Measurements from ENCODE around the gene CCDC152.
"Not testable (repeated sequence)": the region's sequence is repeated elsewhere in the genome, so short reads cannot be mapped to it uniquely, and the experiment has no call there.

The CCDC152 gene

DNA sequence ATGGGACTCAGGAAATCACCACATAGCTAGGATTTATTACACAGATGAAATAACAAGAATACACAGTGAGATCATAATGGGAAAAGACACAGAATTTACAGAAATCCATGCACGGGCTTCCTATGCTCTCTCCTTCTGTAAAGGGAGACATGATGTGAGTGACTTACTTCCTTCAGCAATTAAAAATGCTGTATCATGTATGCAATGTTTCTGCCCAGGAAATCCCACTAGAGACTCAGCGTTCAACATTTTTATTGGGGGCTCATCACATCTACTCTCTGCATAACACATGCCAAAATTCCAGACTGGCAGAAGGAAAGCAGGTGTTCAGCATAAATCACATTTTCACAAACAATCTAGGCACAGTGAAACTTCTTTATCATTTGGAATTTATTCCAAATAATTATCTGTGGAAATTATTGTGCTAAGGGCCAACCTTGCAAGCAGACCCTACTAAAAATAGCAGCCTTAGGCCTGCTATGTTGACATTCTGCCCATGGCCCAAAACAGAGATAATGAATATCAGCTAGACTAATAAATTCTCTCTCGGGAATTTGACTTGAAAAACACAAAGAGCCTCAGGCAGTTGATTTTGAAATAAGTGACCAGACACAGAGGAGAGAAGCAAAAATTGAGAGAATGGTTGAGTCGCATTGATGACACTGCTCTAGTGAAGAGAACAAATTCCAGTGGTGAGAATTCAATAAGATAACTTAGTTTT lies 86.5 kb downstream of the CCDC152 start:
- intact Hi-C loops (cut with DNase I) = no loop called here
- DNase-seq = no peak

- intact Hi-C loops (cut with DNase I) = no loop called here
Observed at GRCh38 chr5:42843675-42844292, 87.2 kb downstream of the CCDC152 start.

GRCh38 chr5:42844408-42844807 lies 87.8 kb downstream of the CCDC152 start:
- DNase-seq; intact Hi-C loops (cut with DNase I): not testable (repeated sequence)

More at GRCh38 chr5:42843675-42844292, 87.2 kb downstream of the CCDC152 start:
- no peak for DNase-seq

DNA sequence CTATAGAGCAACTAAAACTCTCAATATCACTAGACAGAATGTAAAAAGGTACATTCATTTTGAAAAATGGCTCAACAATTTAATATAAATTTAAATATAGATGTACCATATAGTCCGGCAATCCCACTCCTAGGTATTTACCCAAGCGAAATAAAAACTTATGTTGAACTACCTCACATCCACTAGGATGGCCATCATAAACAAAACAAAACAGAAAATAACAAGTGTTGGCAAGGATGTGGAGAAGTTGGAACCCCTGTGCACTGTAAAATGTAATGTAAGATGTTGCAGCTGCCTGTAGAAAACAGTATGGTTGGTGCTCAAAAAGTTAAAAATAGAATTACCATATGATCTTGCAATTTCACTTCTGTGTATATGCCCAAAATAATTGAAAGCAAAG lies 91.9 kb downstream of the CCDC152 start:
- intact Hi-C loops (cut with DNase I) = no loop called here
- DNase-seq = no peak

DNA sequence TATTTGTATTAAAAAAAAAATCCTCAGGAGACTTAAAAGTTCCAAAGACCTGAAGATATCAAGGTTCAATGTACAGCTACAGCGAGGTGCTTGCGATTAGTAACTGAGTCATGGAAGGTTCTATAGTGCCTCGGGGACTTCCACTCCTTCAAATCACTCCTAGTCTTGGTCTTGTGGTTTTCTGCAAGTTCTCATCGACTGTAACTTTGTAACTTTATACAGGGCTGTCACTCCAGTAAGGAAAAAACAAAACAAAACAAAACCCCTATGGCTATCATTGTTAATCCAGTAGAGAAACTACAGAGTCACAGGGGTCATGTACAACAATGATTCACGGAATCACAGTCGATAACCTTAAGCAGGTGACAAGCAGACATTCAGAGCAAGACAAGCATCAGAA lies 94.9 kb downstream of the CCDC152 start:
- no peak for DNase-seq
- intact Hi-C loops (cut with DNase I) = no loop called here

All from posterior cingulate gyrus (tissue), 11 donors.